IMR-90 (cell line): ENCODE data around the gene CIBAR2. TPM values are rescaled to one million over a fixed set of nuclear protein-coding genes. Genes with fewer than 3 reads are reported as not detected.

Source experiments
- ATAC-seq: fragments of 200-7000 bp; cut with Tn5 transposase; 2 replicates; pipeline ENCODE4 v1.9.1; 2020; ENCODE audit warnings: low read depth, mild to moderate bottlenecking, moderate library complexity
- BruUV-seq: library from RNA; stranded (reverse); fragments of 400-500 nt; replicated peaks from 2 replicates; lab custom pipeline; 2021; lab: Mats Ljungman, UMichigan
- CTCF ChIA-PET: fragments of 300-600 bp; formaldehyde crosslinking; extraction: SDS; loops from one replicate; lab custom pipeline; 2021; ENCODE audit warnings: antibody characterized with exemption; lab: Yijun Ruan, JAX
- POLR2A ChIA-PET: fragments of 300-600 bp; sonication (Branson Sonifier 250); formaldehyde crosslinking; loops from one replicate; lab custom pipeline; 2022; ENCODE audit warnings: antibody characterized with exemption; ENCODE audit not compliant: unreplicated experiment; lab: Charles Lee
- DNase-seq: peaks from one replicate; pipeline ENCODE4 v3.0.0; 2013
- H2AFZ ChIP-seq: replicated peaks from 2 replicates; pipeline ENCODE3; 2013; ENCODE audit warnings: low read length, mild to moderate bottlenecking; ENCODE audit not compliant: poor library complexity
- H2AK5ac ChIP-seq: 2 replicates; pipeline ENCODE4 v1.6.1; 2013; ENCODE audit warnings: low read depth, low read length, inconsistent platforms
- H2AK9ac ChIP-seq: replicated peaks from 2 replicates; pipeline ENCODE3; 2013; ENCODE audit warnings: mild to moderate bottlenecking, low read depth, low read length, moderate library complexity; ENCODE audit not compliant: poor library complexity
- H2BK120ac ChIP-seq: 2 replicates; pipeline ENCODE4 v1.6.1; 2013; ENCODE audit warnings: low read depth, low read length, inconsistent platforms
- H2BK15ac ChIP-seq: 3 replicates; pipeline ENCODE4 v1.6.1; 2013; ENCODE audit warnings: low read depth, low read length, inconsistent platforms
- H2BK20ac ChIP-seq: 2 replicates; pipeline ENCODE4 v1.6.1; 2013; ENCODE audit warnings: low read depth, mild to moderate bottlenecking, inconsistent platforms, low read length, moderate library complexity
- H2BK5ac ChIP-seq: 2 replicates; pipeline ENCODE4 v1.6.1; 2013; ENCODE audit warnings: mild to moderate bottlenecking, low read depth, low read length, inconsistent platforms; ENCODE audit not compliant: poor library complexity, severe bottlenecking
- H3K14ac ChIP-seq: replicated peaks from 2 replicates; pipeline ENCODE4 v1.6.1; 2013; ENCODE audit warnings: low read depth, low read length, inconsistent platforms
- H3K18ac ChIP-seq: 2 replicates; pipeline ENCODE4 v1.6.1; 2013; ENCODE audit warnings: low read depth, low read length, control low read depth
- H3K23ac ChIP-seq: 2 replicates; pipeline ENCODE4 v1.6.1; 2013; ENCODE audit warnings: low read depth, low read length, inconsistent platforms
- H3K27ac ChIP-seq: 2 replicates; pipeline ENCODE4 v1.5.1; 2013; ENCODE audit warnings: mild to moderate bottlenecking, control low read depth, low read length; ENCODE audit not compliant: insufficient read depth
- H3K27me3 ChIP-seq: 2 replicates; pipeline ENCODE4 v1.6.1; 2013; ENCODE audit warnings: low read length; ENCODE audit not compliant: control insufficient read depth, insufficient read depth
- H3K36me3 ChIP-seq: 2 replicates; pipeline ENCODE4 v1.6.1; 2013; ENCODE audit warnings: low read length, mixed read lengths; ENCODE audit not compliant: control insufficient read depth, insufficient read depth
- H3K4ac ChIP-seq: 2 replicates; pipeline ENCODE4 v1.6.1; 2013; ENCODE audit warnings: low read depth, low read length, inconsistent platforms
- H3K4me1 ChIP-seq: 2 replicates; pipeline ENCODE4 v1.6.1; 2013; ENCODE audit warnings: low read length, mixed read lengths; ENCODE audit not compliant: control insufficient read depth, insufficient read depth
- H3K4me2 ChIP-seq: 2 replicates; pipeline ENCODE4 v1.6.1; 2013; ENCODE audit warnings: low read depth, mild to moderate bottlenecking, control low read depth, low read length, moderate library complexity
- H3K4me3 ChIP-seq: 2 replicates; pipeline ENCODE4 v1.5.1; 2013; ENCODE audit warnings: low read depth, mild to moderate bottlenecking, control low read depth, low read length, moderate library complexity; ENCODE audit not compliant: insufficient read depth
- H3K56ac ChIP-seq: 2 replicates; pipeline ENCODE4 v1.6.1; 2013; ENCODE audit warnings: low read length, inconsistent platforms; ENCODE audit not compliant: insufficient read depth; ENCODE audit errors: extremely low read depth
- H3K79me1 ChIP-seq, 2 experiments: 2 replicates each; pipeline ENCODE4 v1.6.1; 2013; ENCODE audit warnings: low read length in 2 of 2, inconsistent platforms in 1 of 2, low read depth in 1 of 2
- H3K9ac ChIP-seq: 2 replicates; pipeline ENCODE4 v1.6.1; 2013; ENCODE audit warnings: low read depth, low read length, control low read depth
- H3K9me1 ChIP-seq: 2 replicates; pipeline ENCODE4 v1.6.1; 2013; ENCODE audit warnings: low read length, inconsistent platforms; ENCODE audit not compliant: insufficient read depth
- H3K9me3 ChIP-seq: 2 replicates; pipeline ENCODE4 v1.6.1; 2013; ENCODE audit warnings: low read length; ENCODE audit not compliant: control insufficient read depth, insufficient read depth
- H4K20me1 ChIP-seq: 2 replicates; pipeline ENCODE4 v1.6.1; 2013; ENCODE audit warnings: low read length, inconsistent platforms; ENCODE audit not compliant: insufficient read depth
- H4K5ac ChIP-seq: 2 replicates; pipeline ENCODE4 v1.6.1; 2013; ENCODE audit warnings: mild to moderate bottlenecking, low read depth, low read length, control low read depth
- H4K8ac ChIP-seq, 2 experiments: 2 replicates each; pipeline ENCODE4 v1.6.1; 2013; ENCODE audit warnings: low read depth in 2 of 2, low read length in 2 of 2, control low read depth in 1 of 2, inconsistent platforms in 1 of 2
- H4K91ac ChIP-seq: 2 replicates; pipeline ENCODE4 v1.6.1; 2013; ENCODE audit warnings: low read depth, low read length, inconsistent platforms; ENCODE audit not compliant: insufficient read depth
- BHLHE40 ChIP-seq: fragments of 150-350 bp; IDR thresholded peaks from 2 replicates; pipeline ENCODE4 v1.6.1; 2016; ENCODE audit warnings: mild to moderate bottlenecking, low read depth, low read length
- CEBPB ChIP-seq: IDR thresholded peaks from 2 replicates; pipeline ENCODE4 v1.6.1; 2012; ENCODE audit warnings: low read depth, low read length, improper control_type of control experiment
- CHD1 ChIP-seq: IDR thresholded peaks from 2 replicates; pipeline ENCODE4 v1.6.1; 2012; ENCODE audit warnings: low read depth, low read length, improper control_type of control experiment
- CTCF ChIP-seq: conservative IDR thresholded peaks from 2 replicates; pipeline ENCODE4 v1.5.1; 2012; ENCODE audit warnings: mild to moderate bottlenecking, low read depth, low read length, improper control_type of control experiment
- FOS ChIP-seq: fragments of 150-350 bp; IDR thresholded peaks from 2 replicates; pipeline ENCODE4 v1.6.1; 2016; ENCODE audit warnings: low read depth, low read length
- MAFK ChIP-seq: IDR thresholded peaks from 2 replicates; pipeline ENCODE4 v1.6.1; 2012; ENCODE audit warnings: low read depth, low read length, improper control_type of control experiment
- MXI1 ChIP-seq: IDR thresholded peaks from 2 replicates; pipeline ENCODE4 v1.6.1; 2012; ENCODE audit warnings: low read depth, mild to moderate bottlenecking, low read length, moderate library complexity, borderline replicate concordance
- POLR2A ChIP-seq: IDR thresholded peaks from 2 replicates; pipeline ENCODE4 v1.6.1; 2012; ENCODE audit warnings: mild to moderate bottlenecking, low read depth, low read length
- RAD21 ChIP-seq: IDR thresholded peaks from 2 replicates; pipeline ENCODE4 v1.6.1; 2012; ENCODE audit warnings: low read length, improper control_type of control experiment
- RCOR1 ChIP-seq: IDR thresholded peaks from 2 replicates; pipeline ENCODE4 v1.6.1; 2012; ENCODE audit warnings: mild to moderate bottlenecking, low read length, improper control_type of control experiment; ENCODE audit not compliant: insufficient replicate concordance
- RFX5 ChIP-seq: IDR thresholded peaks from 2 replicates; pipeline ENCODE4 v1.8.0; 2012; ENCODE audit warnings: low read depth, mild to moderate bottlenecking, low read length, moderate library complexity
- SMC3 ChIP-seq: fragments of 150-350 bp; IDR thresholded peaks from 2 replicates; pipeline ENCODE4 v1.6.1; 2016; ENCODE audit warnings: low read depth, mild to moderate bottlenecking, antibody characterized with exemption, low read length, moderate library complexity
- WGBS, 2 experiments: methylation state at CpG; one replicate each; pipeline versions ENCODE4 v1.1.5 to v1.1.7; 2013; ENCODE audit warnings: missing lambda C conversion rate in 2 of 2; ENCODE audit not compliant: insufficient read length in 1 of 2; ENCODE audit errors: extremely low coverage in 2 of 2; 5-methylcytosine and 5-hydroxymethylcytosine counted together
- dilution Hi-C: fragments of 300-500 bp; cut with HindIII; formaldehyde crosslinking; loops from one replicate; pipeline ENCODE4 v1.14.3; 2018; ENCODE audit warnings: low sequenced_read_pairs; ENCODE audit not compliant: unreplicated experiment
- in situ Hi-C: fragments of 300-500 bp; cut with MboI; formaldehyde crosslinking; loops from 3 replicates; pipeline ENCODE4 v1.14.3; 2019; ENCODE audit warnings: low sequenced_read_pairs, inconsistent platforms, mixed read lengths
- intact Hi-C: fragments of 100-400 bp; cut with micrococcal nuclease; formaldehyde crosslinking; loops from 2 replicates; pipeline ENCODE4 v1.10.0; 2022
- polyA plus RNA-seq, 3 experiments: library from polyadenylated mRNA; depleted of rRNA; stranded (reverse); fragments of >200 nt; gene quantifications; 2 replicates each; pipeline ENCODE4 v1.2.3, GENCODE V29; 2012; ENCODE audit warnings: low replicate concordance in 1 of 3
- total RNA-seq: library from RNA; depleted of rRNA; stranded (reverse); fragments of >200 nt; gene quantifications from 2 replicates; pipeline ENCODE4 v1.2.3, GENCODE V29; 2012
- TF ChIP-seq, protein P1 (sequence below): fragments of 150-350 bp; IDR thresholded peaks from 2 replicates; pipeline ENCODE4 v1.6.1; 2017; ENCODE audit warnings: mild to moderate bottlenecking, antibody characterized with exemption, low read length, low read depth
- TF ChIP-seq, protein P2 (sequence below): fragments of 150-350 bp; IDR thresholded peaks from 2 replicates; pipeline ENCODE4 v1.6.1; 2016; ENCODE audit warnings: low read depth, mild to moderate bottlenecking, low read length, moderate library complexity, borderline replicate concordance

The CIBAR2 gene
- total and polyA plus RNA-seq, 2 of the 4 experiments (the other 2 are of a cell fraction), result 0.18 to 0.24 TPM

GRCh38 chr16:85144026-85144915, 32.0 kb upstream of the CIBAR2 start:
- Histone ChIP-seq H4K91ac (no peak overlapping the region), H3K56ac (no peak overlapping the region), H3K36me3 (no peaks in the 10 kb centered on the region), H3K4me2 (no peak overlapping the region), H3K23ac (no peak overlapping the region), H3K79me1 (no peaks in the 10 kb centered on the region), H2AK5ac (no peak overlapping the region), H4K5ac (no peak overlapping the region), H2BK15ac (no peak overlapping the region), H4K20me1 (no peaks in the 10 kb centered on the region), H2BK5ac (no peak overlapping the region), H4K8ac (no peak overlapping the region), H3K27me3 (peaks cover 4% of the 10 kb centered on the region), H2AK9ac (no peak overlapping the region), H2BK120ac (no peak overlapping the region), H2BK20ac (no peak overlapping the region), H3K14ac (no peak overlapping the region), H3K9me1 (no peaks in the 10 kb centered on the region), H3K4ac (no peak overlapping the region), H3K4me1 (peaks cover 11% of the 10 kb centered on the region; the same call in 1 of the 2 replicates), H3K4me3 (no peak overlapping the region), H3K9me3 (peaks cover 4% of the 10 kb centered on the region; the same call in 1 of the 2 replicates), H3K27ac (no peak overlapping the region), H3K9ac (no peak overlapping the region), H3K18ac (no peak overlapping the region), H2AFZ (peak overlapping the region; percentile 17)
- ATAC-seq (no peak), DNase-seq (no peak)
- ChIA-PET POLR2A (no interaction called here), CTCF (interaction anchor here (0.6 kb wide), 1 partner anchor 409 kb away, joined by 3 read pairs; no protein-coding TSS in a partner anchor)
- whole genome bisulfite sequencing, 2 experiments, result 82% methylated on average over 14 of the region's 26 CpGs; no CpG with 5 or more reads in 1 of the 2 experiments
- TF ChIP-seq RFX5 (no peak), RCOR1 (no peak), CHD1 (no peak), SMC3 (no peak), RAD21 (no peak), MAFK (no peak), BHLHE40 (no peak), CTCF (no peak), FOS (no peak), CEBPB (no peak), POLR2A (no peak), MXI1 (no peak)
- TF ChIP-seq, protein P1, sequence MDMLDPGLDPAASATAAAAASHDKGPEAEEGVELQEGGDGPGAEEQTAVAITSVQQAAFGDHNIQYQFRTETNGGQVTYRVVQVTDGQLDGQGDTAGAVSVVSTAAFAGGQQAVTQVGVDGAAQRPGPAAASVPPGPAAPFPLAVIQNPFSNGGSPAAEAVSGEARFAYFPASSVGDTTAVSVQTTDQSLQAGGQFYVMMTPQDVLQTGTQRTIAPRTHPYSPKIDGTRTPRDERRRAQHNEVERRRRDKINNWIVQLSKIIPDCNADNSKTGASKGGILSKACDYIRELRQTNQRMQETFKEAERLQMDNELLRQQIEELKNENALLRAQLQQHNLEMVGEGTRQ, result no peak
- TF ChIP-seq, protein P2, sequence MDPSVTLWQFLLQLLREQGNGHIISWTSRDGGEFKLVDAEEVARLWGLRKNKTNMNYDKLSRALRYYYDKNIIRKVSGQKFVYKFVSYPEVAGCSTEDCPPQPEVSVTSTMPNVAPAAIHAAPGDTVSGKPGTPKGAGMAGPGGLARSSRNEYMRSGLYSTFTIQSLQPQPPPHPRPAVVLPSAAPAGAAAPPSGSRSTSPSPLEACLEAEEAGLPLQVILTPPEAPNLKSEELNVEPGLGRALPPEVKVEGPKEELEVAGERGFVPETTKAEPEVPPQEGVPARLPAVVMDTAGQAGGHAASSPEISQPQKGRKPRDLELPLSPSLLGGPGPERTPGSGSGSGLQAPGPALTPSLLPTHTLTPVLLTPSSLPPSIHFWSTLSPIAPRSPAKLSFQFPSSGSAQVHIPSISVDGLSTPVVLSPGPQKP, result no peak
- in situ Hi-C loops, result no loop called here
- dilution Hi-C loops, result no loop called here
- no TSS peak for BruUV-seq
- intact Hi-C loops, result no loop called here
